BE2C (cell line): ENCODE results near the gene PPFIA3. TPM values are rescaled to one million over a fixed set of nuclear protein-coding genes. Genes with fewer than 3 reads are reported as not detected.
"Not testable (repeated sequence)": the region's sequence is repeated elsewhere in the genome, so short reads cannot be mapped to it uniquely, and the experiment has no call there.

Source experiments
- DNase-seq: peaks from one replicate; pipeline ENCODE4 v3.0.0-alpha.2; 2020
- H3K27me3 ChIP-seq: fragments of 250-450 bp; sonication (Bioruptor Pico); 2 replicates; pipeline ENCODE4 v1.5.1; 2020; ENCODE audit warnings: mild to moderate bottlenecking
- H3K36me3 ChIP-seq: fragments of 250-450 bp; sonication (Bioruptor Pico); 2 replicates; pipeline ENCODE4 v1.5.1; 2020; ENCODE audit warnings: mild to moderate bottlenecking
- H3K4me1 ChIP-seq: fragments of 250-450 bp; sonication (Bioruptor Pico); 2 replicates; pipeline ENCODE4 v1.5.1; 2020
- H3K4me3 ChIP-seq: 2 replicates; pipeline ENCODE4 v1.5.1; 2011; ENCODE audit warnings: low read depth, low read length
- H3K9me3 ChIP-seq: fragments of 250-450 bp; sonication (Bioruptor Pico); 2 replicates; pipeline ENCODE4 v1.5.1; 2020
- CTCF ChIP-seq: IDR thresholded peaks from 2 replicates; pipeline ENCODE4 v1.5.1; 2012; ENCODE audit warnings: mild to moderate bottlenecking, low read depth, low read length
- polyA plus RNA-seq: library from polyadenylated mRNA; unstranded; fragments of >200 nt; gene quantifications from one replicate; pipeline ENCODE4 v1.2.1, GENCODE V29; 2012; ENCODE audit warnings: low read depth, missing spikeins; ENCODE audit not compliant: insufficient read length, insufficient read depth

Gene PPFIA3
- polyA plus RNA-seq = 44.4 TPM

DNA sequence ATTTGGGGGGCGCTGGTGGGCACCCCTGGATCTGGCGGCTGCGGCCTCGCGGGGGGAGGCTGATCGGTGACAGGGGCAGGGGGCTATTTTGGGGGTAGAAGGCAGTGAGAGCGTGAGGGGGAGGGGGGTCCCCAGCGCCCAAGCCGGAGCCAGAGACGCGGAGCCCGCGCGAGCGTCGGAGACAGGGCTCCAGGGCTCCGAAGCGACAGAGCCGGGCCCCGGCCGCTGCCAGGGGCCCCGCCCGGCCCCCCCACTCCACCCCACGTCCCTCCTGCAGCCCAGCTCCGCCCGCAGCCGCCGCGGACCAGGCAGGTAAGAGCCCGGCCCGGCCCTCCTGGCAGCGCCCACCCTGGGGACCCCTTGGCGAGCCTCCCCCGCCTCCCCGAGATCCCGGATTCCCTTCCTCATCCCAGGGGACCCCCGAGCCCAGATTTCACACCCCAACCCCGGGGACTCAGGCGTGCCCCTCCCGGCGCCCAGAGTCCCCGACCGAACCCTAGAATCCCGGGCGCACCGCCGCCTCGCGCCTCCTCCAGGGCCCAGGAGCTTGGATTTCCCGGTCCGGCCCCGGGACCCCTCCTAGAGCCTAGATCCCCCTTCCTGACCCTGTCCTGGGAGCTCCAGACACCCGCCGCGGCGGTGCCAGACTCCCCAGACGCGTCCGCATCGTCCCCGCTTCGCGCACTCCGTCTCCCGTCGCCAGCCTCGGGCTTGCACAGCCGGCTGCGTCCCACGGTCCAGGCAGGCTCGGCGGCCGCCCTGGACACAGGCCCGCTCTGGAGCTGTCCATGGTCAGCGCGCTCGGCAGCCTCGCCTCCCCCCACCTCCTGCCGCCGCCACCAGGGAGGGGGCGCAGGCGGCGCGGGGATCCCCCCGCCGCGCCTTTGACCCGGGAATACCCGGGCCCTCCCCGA is at the start of gene PPFIA3:
Gene PPFIA3, plus strand, starts transcription at position 134 of the 914 bp plus-strand sequence. CDS start 8,330 bp downstream, outside the sequence.
- Histone ChIP-seq H3K4me3 (peak within 1 kb of the TSS; percentile 81), H3K9me3 (no peaks in the 10 kb centered on the region), H3K27me3 (no peaks in the 10 kb centered on the region), H3K4me1 (no peaks in the 10 kb centered on the region), H3K36me3 (no peaks in the 10 kb centered on the region)
- no peak for TF ChIP-seq CTCF
- peak; percentile 50 for DNase-seq

DNA sequence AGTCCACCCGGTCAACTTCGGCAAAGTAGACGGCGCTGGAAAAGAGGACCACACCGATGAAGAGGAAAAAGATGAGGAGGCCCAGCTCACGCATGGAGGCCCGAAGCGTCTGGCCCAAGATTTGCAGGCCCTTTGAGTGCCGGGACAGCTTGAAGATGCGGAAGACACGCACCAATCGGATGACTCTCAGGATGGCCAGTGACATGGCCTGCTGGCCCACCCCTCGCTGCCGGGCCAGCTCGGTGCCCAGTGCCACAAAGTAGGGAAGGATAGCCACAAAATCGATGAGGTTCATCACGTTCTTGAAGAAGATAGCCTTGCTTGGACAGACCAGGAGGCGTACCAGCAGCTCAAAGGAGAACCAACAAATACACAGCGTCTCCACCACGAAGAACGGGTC is 48.9 kb upstream of the PPFIA3 start:
- Histone ChIP-seq H3K27me3 (peaks cover 15% of the 10 kb centered on the region), H3K4me3 (no peak overlapping the region)

GRCh38 chr19:49071860-49072547 is 47.3 kb upstream of the PPFIA3 start:
- DNase-seq = no peak
- H3K27me3 ChIP-seq = peaks cover 15% of the 10 kb centered on the region
- no peaks in the 10 kb centered on the region for H3K36me3 ChIP-seq
- no peak for TF ChIP-seq CTCF
- no peaks in the 10 kb centered on the region for H3K9me3 ChIP-seq
- H3K4me1 ChIP-seq = no peaks in the 10 kb centered on the region
- H3K4me3 ChIP-seq = no peak overlapping the region

More for the DNA sequence above, 48.9 kb upstream of the PPFIA3 start:
- no peak for TF ChIP-seq CTCF
- no peaks in the 10 kb centered on the region for H3K9me3 ChIP-seq
- no peak for DNase-seq
- H3K36me3 ChIP-seq = no peaks in the 10 kb centered on the region
- H3K4me1 ChIP-seq = 0 out of 2 replicates have a peak, but pooled peaks cover 1% of the 10 kb centered on the region

DNA sequence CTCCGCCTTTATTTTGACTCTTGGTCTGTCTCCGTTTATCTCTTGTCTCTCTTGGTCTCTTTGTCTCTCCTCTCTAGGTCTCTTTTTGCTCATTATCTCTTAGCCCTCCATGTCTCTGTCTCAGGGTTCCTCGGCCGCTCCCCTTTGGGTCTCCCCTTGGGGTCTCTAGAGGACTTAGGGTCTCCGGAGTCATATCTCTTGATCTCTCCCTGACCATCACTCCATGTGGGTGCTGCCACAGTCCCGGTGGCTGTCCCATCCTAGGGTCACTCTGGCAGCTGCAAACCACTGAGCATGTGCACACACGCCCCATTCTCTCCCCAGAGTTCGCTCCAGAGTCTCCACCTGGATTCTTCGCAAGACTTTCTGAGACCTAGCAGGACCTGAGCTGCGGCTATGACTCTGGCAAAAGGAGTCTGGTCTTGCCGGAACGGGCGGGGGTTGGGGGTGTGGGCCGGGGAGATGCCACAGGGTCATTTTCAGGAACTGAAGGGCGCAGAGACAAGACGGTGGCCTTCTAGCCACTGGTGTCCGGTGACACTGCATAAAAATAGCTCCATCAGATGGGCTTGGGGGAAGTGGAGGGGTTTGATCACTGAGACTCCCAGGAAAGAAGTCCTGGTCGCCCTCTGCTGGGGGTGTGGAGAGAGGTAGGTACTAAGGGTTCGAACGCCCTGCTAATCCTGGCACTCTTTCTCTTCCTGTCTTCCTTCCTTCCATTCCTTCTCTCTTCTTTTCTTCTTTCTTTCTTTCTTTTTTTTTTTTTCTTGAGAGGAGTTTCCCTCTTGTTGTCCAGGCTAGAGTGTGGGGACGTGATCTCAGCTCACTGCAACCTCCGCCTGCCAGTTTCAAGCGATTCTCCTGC is 45.6 kb upstream of the PPFIA3 start:
- no peak overlapping the region for H3K4me3 ChIP-seq
- peak; percentile 63 for DNase-seq
- no peaks in the 10 kb centered on the region for H3K36me3 ChIP-seq

GRCh38 chr19:49074869-49075268 is 44.5 kb upstream of the PPFIA3 start:
- peak; percentile 77 for DNase-seq
- not testable (repeated sequence) for H3K4me3 ChIP-seq, H3K36me3 ChIP-seq, H3K9me3 ChIP-seq, H3K4me1 ChIP-seq
- peaks cover 15% of the 10 kb centered on the region for H3K27me3 ChIP-seq
- TF ChIP-seq CTCF = peak; percentile 65

More for the DNA sequence above, 45.6 kb upstream of the PPFIA3 start:
- H3K4me1 ChIP-seq = no peaks in the 10 kb centered on the region
- H3K27me3 ChIP-seq = peaks cover 15% of the 10 kb centered on the region
- peak; percentile 54 for TF ChIP-seq CTCF
- no peaks in the 10 kb centered on the region for H3K9me3 ChIP-seq
